Stimulated activated CD8-positive, alpha-beta memory T cell treated with anti-CD3 and anti-CD28 coated beads, Interleukin-12 subunit alpha, Interleukin-12 subunit beta, amount 100 ng/mL, for 24 hours (primary cell): ENCODE results near the gene GAPDHS.

ENCODE experiments used
- DNase-seq: peaks from one replicate; pipeline ENCODE4 v3.0.0-alpha.2; 2020; ENCODE audit errors: extremely low read depth

GAPDHS gene

DNA sequence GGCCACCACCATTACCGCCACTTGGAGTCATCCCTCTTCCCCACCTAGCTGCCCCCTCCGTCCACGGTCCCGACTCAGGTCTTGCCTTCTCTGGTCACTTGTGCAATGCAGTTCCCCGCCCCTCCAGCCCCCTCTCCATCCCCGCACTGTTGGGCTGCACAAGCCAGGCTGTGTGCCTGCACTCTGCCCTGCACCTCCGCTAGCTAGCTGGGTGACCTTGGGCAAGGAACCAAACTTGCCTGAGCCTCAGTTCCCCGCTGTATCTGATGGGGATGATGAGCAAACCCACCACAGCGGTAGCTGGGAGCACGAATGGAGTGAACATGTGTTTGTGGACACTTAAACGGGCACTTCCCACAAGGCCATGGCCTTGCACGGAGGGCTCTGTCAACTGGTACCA lies 6.6 kb downstream of the GAPDHS start:
- no peak for DNase-seq

DNA sequence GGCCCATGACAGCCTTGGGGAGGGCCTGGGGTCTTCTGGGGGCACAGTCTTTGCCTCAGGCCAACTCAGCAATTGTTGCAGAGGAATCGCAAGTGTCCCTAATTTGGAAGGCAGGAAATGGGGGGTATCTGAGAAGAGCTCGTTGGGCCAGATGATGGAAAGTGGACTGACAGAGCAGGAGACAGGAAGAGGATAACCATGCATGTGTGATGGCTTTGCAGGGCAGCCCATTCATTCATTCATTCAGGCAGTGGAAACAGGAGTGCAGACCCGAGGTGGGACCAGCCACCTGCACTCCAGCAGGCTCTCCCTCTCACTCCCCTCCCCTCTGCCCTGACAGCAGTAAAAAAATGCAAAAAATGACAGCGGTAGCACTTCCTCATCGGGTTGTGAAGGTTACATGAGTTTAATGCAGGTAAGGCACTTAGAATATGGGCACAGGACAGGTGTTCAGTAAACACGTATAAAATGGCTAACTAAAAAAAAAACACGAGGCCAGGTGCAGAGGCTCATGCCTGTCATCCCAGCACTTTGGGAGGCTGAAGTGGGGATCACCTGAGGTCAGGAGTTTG lies 7.2 kb downstream of the GAPDHS start:
- DNase-seq = no peak

- DNase-seq = no peak
Measured at GRCh38 chr19:35542209-35542608, 9.0 kb downstream of the GAPDHS start.

- no peak for DNase-seq
Measured at GRCh38 chr19:35543280-35544109, 10.2 kb downstream of the GAPDHS start.

DNA sequence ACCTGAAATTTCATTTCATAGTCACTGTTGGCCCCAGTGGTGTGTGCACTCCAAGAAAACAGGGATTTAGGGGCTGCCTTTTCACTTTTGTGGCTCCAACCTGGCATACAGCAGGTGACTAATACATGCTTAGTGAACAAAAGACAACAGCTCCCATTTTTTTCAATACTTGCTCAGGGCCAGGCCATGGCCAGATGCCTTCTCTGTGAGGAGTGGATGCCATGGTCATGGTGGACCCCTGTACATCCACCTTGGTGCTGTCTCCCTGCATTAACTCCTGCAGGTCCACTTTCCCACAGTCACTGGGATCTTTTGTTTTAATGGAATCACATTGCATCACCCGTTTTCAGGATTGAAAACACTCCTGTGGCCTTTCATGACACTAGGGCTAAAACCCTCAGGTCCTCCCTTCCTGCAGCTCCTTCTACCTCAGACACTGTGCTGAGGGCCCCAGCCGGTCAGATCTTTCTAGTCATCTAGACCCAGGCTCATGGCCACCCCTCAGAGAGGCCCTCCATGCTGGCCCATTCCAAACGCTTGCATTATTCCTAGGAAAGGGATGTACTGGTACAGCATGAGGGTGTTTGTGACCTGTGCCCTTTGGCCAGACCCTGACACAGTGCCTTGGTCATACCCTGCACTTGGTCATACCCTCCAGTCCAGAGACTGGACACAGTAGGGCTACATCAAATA lies 11.0 kb downstream of the GAPDHS start:
- no peak for DNase-seq

DNA sequence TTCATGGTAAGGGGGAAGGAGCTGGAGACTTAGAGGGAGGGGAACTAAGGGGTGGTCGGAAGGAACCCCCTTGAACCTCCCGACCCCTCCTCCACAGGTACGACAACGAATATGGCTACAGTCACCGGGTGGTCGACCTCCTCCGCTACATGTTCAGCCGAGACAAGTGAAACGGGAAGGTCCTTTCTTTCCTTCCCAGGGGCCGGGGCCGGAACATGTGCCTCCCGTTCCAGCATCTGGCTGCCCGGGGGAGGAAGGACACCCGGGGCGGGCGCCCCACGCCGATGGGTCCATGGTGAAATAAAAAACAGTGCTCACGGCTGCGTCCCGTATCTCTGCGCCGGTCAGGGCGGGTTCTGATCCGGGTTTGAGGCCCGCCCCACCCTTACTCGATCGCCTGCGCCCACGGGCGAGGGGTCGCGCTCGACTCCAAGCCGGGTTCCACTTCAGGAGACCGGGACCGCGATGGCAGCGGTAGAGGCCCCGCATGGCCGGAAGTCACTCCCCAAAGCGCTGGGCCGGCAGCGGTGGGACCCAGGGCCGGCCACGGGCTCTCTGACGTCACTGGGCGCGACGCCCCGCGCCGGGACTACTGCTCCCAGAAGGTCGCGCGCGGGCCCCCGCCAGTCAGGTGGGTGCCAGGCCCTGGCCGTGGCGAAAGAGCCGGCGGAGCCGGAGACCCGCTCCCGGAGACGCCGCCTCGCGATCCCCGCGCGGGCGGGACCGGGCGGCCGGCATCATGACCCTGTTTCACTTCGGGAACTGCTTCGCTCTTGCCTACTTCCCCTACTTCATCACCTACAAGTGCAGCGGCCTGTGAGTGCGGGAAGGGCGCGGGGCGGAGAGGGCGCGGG lies 12.0 kb downstream of the GAPDHS start, which contains the start of gene TMEM147:
Gene TMEM147 (plus strand): TSS at position 626 of the 854 bp plus-strand sequence. CDS start 114 bp downstream, at position 740.
- DNase-seq = peak; percentile 72

GRCh38 chr19:35545855-35546381 lies 12.7 kb downstream of the GAPDHS start:
- peak; percentile 43 for DNase-seq

- no peak for DNase-seq
Measured at GRCh38 chr19:35546532-35546931, 13.3 kb downstream of the GAPDHS start.

- no peak for DNase-seq
Measured at GRCh38 chr19:35549174-35549788, 16.0 kb downstream of the GAPDHS start.

GRCh38 chr19:35549879-35550523 lies 16.7 kb downstream of the GAPDHS start:
- no peak for DNase-seq

DNA sequence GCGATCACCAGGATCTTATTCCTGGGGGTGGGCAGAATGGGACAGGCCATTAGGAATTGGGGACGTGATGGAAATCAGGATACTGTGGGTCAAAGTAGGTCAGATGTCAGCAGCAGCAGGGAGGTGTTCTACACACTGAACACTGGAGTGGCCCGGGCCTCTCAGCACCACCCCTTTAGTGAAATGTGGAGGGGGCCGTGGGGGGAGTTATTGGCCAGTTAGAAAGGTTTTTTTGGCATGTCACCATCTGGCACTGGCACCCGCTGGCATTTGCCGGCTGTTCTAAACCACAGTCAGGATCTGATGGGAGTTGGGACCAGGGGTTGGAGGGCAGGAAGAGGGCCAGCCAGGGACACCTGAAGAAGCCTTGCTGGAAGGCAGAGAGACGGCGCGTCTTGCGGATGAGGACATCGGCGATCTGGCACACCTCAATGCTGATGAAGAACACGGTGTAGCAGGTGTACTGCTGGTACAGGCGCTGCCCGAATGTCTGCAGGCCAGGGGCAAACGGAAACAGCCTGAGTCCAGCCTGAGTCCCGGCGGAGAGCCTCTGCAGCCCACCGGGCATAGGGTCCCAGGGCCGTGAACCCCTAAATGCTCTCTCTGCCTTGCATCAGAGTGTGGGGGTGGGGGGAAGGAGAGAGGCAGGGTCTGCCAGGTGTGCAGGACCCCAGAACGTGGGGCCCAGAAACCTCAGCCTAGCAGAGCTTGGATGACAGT lies 18.0 kb downstream of the GAPDHS start:
- DNase-seq = no peak

GRCh38 chr19:35552534-35553384 lies 19.5 kb downstream of the GAPDHS start:
- DNase-seq = no peak

- DNase-seq = no peak
Measured at GRCh38 chr19:35553385-35554000, 20.2 kb downstream of the GAPDHS start.

DNA sequence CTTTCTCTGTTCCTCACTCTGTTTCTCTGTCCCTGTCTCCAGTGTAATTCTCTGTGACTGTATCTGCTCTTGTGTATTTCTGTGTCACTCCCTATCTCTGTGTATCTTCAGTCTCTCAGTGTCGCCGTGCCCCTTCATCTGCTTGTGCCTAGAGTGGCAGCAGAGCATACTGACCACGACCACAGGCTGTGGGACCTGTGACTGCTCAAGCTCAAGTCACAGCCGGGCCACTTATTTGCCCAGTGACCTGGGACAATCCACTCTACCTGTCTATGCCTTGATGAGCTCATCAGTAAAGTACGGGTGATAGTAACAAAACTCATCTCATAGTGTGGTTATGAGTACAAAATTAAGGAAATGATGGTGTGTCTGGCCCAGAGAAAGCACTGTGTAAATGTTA lies 20.8 kb downstream of the GAPDHS start:
- no peak for DNase-seq

DNA sequence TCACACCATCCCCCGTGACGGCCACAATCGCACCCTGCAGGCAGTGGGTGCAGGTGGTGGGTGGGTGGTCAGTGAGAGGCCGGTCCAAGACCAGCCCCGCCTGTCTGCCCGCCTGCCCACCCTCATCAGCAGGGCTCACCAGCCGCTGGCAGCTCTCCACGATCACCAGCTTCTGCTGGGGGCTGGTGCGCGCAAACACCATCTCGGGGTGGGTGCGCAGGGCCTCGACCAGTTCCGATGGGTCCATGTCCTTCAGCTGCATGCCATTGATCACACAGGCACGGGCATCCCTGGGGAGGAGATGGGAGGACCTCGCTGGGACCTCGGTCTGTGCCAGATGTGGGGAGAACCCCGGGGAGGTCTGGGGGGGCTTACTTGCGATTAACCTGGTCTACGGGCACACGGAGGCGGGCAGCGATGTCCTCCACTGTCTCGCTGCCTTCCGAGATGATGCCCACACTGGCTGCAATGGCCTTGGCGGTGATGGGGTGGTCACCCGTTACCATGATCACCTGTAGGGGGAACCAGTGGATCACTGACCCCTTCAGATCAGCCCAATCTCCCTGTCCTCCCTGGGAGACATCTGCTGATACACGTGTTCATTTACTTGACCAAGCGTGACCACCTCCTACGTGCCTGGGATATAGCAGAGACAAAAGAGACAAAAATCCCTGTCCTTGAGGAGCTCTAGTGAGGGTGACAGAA lies 22.2 kb downstream of the GAPDHS start:
- DNase-seq = no peak

DNA sequence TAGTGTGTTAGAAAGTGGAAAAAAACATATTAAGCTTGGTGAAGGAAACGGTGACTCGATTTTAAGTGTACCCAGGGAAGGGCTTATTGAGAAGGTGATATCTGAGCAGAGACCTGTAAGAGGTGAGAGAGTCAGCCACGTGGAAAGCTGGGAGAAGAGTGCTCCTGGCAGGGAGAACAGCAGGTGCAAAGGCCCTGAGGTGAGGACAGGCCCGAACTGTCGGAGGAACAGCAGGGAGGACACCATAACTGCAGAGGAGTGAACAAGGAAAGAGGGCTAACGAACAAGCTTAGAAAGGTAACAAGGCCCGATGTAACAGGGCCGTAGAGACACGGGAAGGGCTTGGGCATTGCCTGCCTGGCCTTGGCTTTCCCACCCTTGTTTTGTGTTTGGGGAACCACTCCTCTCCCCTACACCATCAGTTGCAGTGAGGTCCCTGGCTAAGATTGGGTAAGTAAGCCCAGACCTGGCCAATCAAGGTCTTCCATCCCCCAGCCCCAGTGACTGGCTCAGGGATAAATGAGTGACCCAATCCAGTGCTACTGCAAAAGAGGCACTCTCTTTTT lies 22.9 kb downstream of the GAPDHS start:
- no peak for DNase-seq

- no peak for DNase-seq
Measured at GRCh38 chr19:35556846-35557538, 23.7 kb downstream of the GAPDHS start.
